AG04449 (cell line): ENCODE measurements around the gene AP3D1.

ENCODE experiments used
- CTCF ChIA-PET: fragments of 350-600 bp; formaldehyde crosslinking; extraction: SDS; loops from one replicate; lab custom pipeline; 2021; ENCODE audit warnings: antibody characterized with exemption; lab: Yijun Ruan, JAX
- POLR2A ChIA-PET: fragments of 400-600, 350-600 bp; formaldehyde crosslinking; extraction: SDS; loops from one replicate; lab custom pipeline; 2020; ENCODE audit warnings: antibody characterized with exemption, inconsistent platforms; lab: Yijun Ruan, JAX
- DNase-seq: peaks from one replicate; pipeline ENCODE4 v3.0.0-alpha.2; 2010; ENCODE audit warnings: low read depth, low spot score
- H3K4me3 ChIP-seq: 2 replicates; pipeline ENCODE4 v1.5.1; 2011; ENCODE audit warnings: low read depth, mild to moderate bottlenecking, control low read depth, low read length
- CTCF ChIP-seq: IDR thresholded peaks from one replicate; pipeline ENCODE4 v1.5.1; 2011; ENCODE audit warnings: mild to moderate bottlenecking, moderate library complexity, low read length, control low read depth, inconsistent platforms; ENCODE audit not compliant: insufficient read depth; ENCODE audit errors: missing control alignments

Gene AP3D1

GRCh38 chr19:2185734-2186070 lies 34.3 kb upstream of the AP3D1 start:
- ChIA-PET POLR2A (interaction anchor here (0.6 to 1.9 kb wide), 8 partner anchors 9 to 271 kb away, joined by 3 to 23 read pairs (median 4); partner anchors contain the start of genes AP3D1, DOT1L and LMNB2), CTCF (interaction anchor here (1.0 to 2.4 kb wide), 7 partner anchors 11 to 130 kb away, joined by 4 to 8 read pairs (median 5); no protein-coding TSS in a partner anchor)
- no peak overlapping the region for H3K4me3 ChIP-seq
- no peak for DNase-seq
- no peak for TF ChIP-seq CTCF

GRCh38 chr19:2184422-2184975 lies 33.1 kb upstream of the AP3D1 start:
- ChIA-PET POLR2A (no interaction called here), CTCF (interaction anchor here (1.1 to 2.4 kb wide), 3 partner anchors 10 to 28 kb away, joined by 3 to 6 read pairs (median 4); no protein-coding TSS in a partner anchor)
- TF ChIP-seq CTCF = no peak
- H3K4me3 ChIP-seq = no peak overlapping the region
- DNase-seq = no peak

- ChIA-PET POLR2A (no interaction called here), CTCF (interaction anchor here (2.1 kb wide), 1 partner anchor 9 kb away, joined by 6 read pairs; no protein-coding TSS in a partner anchor)
Observed at GRCh38 chr19:2181633-2181997, 30.2 kb upstream of the AP3D1 start.

GRCh38 chr19:2180881-2181632 lies 29.7 kb upstream of the AP3D1 start:
- DNase-seq = no peak
- H3K4me3 ChIP-seq = no peak overlapping the region
- no peak for TF ChIP-seq CTCF
- CTCF ChIA-PET = interaction anchor here (1.2 kb wide), 1 partner anchor 21 kb away, joined by 3 read pairs; no protein-coding TSS in a partner anchor
- POLR2A ChIA-PET = no interaction called here

More at GRCh38 chr19:2181633-2181997, 30.2 kb upstream of the AP3D1 start:
- H3K4me3 ChIP-seq = no peak overlapping the region
- no peak for TF ChIP-seq CTCF
- DNase-seq = no peak

GRCh38 chr19:2180114-2180513 lies 28.7 kb upstream of the AP3D1 start:
- ChIA-PET CTCF (interaction anchor here (1.2 kb wide), 1 partner anchor 20 kb away, joined by 3 read pairs; no protein-coding TSS in a partner anchor), POLR2A (no interaction called here)
- no peak overlapping the region for H3K4me3 ChIP-seq
- no peak for TF ChIP-seq CTCF
- DNase-seq = no peak

- no peak for TF ChIP-seq CTCF
- CTCF ChIA-PET = no interaction called here
- POLR2A ChIA-PET = no interaction called here
- DNase-seq = no peak
- no peak overlapping the region for H3K4me3 ChIP-seq
Observed at GRCh38 chr19:2179095-2179494, 27.7 kb upstream of the AP3D1 start.
